ENCODE measurements around the gene MYLK3.

- TF ChIP-seq CTCF (IDR thresholded peaks at IDR 0.05): no peak
- TF ChIP-seq POLR2A (IDR thresholded peaks at IDR 0.05): no peak
These were observed 14.4 kb upstream of the MYLK3 start for GRCh38 chr16:46762583-46762982.

Measured in lower leg skin (tissue), 3 donors.